Motor neuron (in vitro differentiated cells): ENCODE data around the gene AOPEP. TPM values are rescaled to one million over a fixed set of nuclear protein-coding genes. Genes with fewer than 3 reads are reported as not detected.

ENCODE experiments used
- ATAC-seq, 8 experiments: fragments of 200-7000 bp; cut with Tn5 transposase; replicated peaks in 6 of 8; 2 replicates each; pipeline ENCODE4 v1.8.0; 2021; ENCODE audit warnings: mild to moderate bottlenecking in 8 of 8, moderate library complexity in 8 of 8
- H3K27ac ChIP-seq, 2 donors: fragments of 250-450 bp; sonication (Bioruptor Pico); 2 replicates each; pipeline ENCODE4 v1.9.0; 2021; ENCODE audit warnings: antibody characterized with exemption in 2 of 2, mild to moderate bottlenecking in 2 of 2, moderate library complexity in 1 of 2
- H3K4me1 ChIP-seq, 2 donors: fragments of 250-450 bp; sonication (Bioruptor Pico); replicated peaks in 1 of 2; 2 replicates each; pipeline ENCODE4 v1.6.1; 2021; ENCODE audit warnings: antibody characterized with exemption in 2 of 2, mild to moderate bottlenecking in 2 of 2, moderate library complexity in 1 of 2
- H3K4me3 ChIP-seq, 5 donors: fragments of 250-450 bp; sonication (Bioruptor Pico); 2 replicates each; pipeline ENCODE4 v1.9.0; 2021; ENCODE audit warnings: antibody characterized with exemption in 5 of 5, mild to moderate bottlenecking in 5 of 5, moderate library complexity in 4 of 5
- WGBS, 10 experiments: fragments of 450-650 bp; shearing (Covaris generic); methylation state at CpG; one replicate each; pipeline ENCODE4 v1.0.0; 2022; 5-methylcytosine and 5-hydroxymethylcytosine counted together
- in situ Hi-C, 9 experiments: fragments of 400-800 bp; cut with MboI; loops; one replicate each; pipeline ENCODE4 v1.15.0; 2021; ENCODE audit warnings: low sequenced_read_pairs in 9 of 9, low pct_unique_long_range_greater_than_20kb in 2 of 9; ENCODE audit not compliant: unreplicated experiment in 9 of 9
- total RNA-seq, 8 experiments: library from RNA; unstranded; fragments of 300-600 nt; gene quantifications; 2 replicates each; pipeline versions ENCODE4 v1.2.3 to v1.2.4, GENCODE V29; 2022

Gene AOPEP
- total RNA-seq, 8 experiments from 2014 or later: 8.0 to 152 (median 16.8) TPM

GRCh38 chr9:94746541-94747370 lies 20.3 kb downstream of the AOPEP start:
- Histone ChIP-seq H3K27ac (no peak overlapping the region), H3K4me1 (no peaks in the 10 kb centered on the region), H3K4me3 (no peak overlapping the region)
- ATAC-seq: no peak
- 66 to 100% (median 87%) methylated on average over 1 to 4 of the region's 4 CpGs for WGBS, 10 experiments
- in situ Hi-C loops: no loop called here

- Histone ChIP-seq H3K4me1 (peaks cover 1 to 23% of the 10 kb centered on the region in 2 donors), H3K27ac (no peak overlapping the region), H3K4me3 (no peak overlapping the region)
- ATAC-seq: no peak
- in situ Hi-C loops: no loop called here
- 50 to 100% (median 93%) methylated on average over 1 to 4 of the region's 4 CpGs; no CpG with 5 or more reads in 3 of the 10 experiments for WGBS, 10 experiments
These were observed 28.5 kb downstream of the AOPEP start for GRCh38 chr9:94754976-94755475.

GRCh38 chr9:94757158-94757557 lies 30.7 kb downstream of the AOPEP start:
- in situ Hi-C loops: no loop called here
- Histone ChIP-seq H3K27ac (no peak overlapping the region), H3K4me1 (peaks cover 15 to 45% of the 10 kb centered on the region in 2 donors), H3K4me3 (no peak overlapping the region)
- ATAC-seq: peak in 5 of 8 experiments; percentile 14 to 90 (median 29)
- WGBS, 10 experiments: 0 to 90% (median 62%) methylated on average over 1 to 4 of the region's 4 CpGs; no CpG with 5 or more reads in 2 of the 10 experiments

GRCh38 chr9:94758031-94758430 lies 31.5 kb downstream of the AOPEP start:
- peaks cover 15 to 49% of the 10 kb centered on the region in 2 donors for H3K4me1 ChIP-seq
- H3K27ac ChIP-seq: peak overlapping the region in 1 of 2 donors; percentile 41
- ATAC-seq: no peak
- H3K4me3 ChIP-seq: no peak overlapping the region
- in situ Hi-C loops: no loop called here
- WGBS, 10 experiments: 92 to 100% (median 100%) methylated on average over 1 of the region's 1 CpG; no CpG with 5 or more reads in 7 of the 10 experiments

GRCh38 chr9:94758880-94759279 lies 32.4 kb downstream of the AOPEP start:
- in situ Hi-C loops: no loop called here
- WGBS, 10 experiments: 40 to 100% (median 78%) methylated on average over 1 of the region's 1 CpG
- H3K4me1 ChIP-seq: peaks cover 15 to 49% of the 10 kb centered on the region in 2 donors
- H3K27ac ChIP-seq: no peak overlapping the region
- no peak overlapping the region for H3K4me3 ChIP-seq
- peak in 2 of 8 experiments; percentile 33 to 67 for ATAC-seq

- peaks cover 15 to 49% of the 10 kb centered on the region in 2 donors for H3K4me1 ChIP-seq
- ATAC-seq: peak in 1 of 8 experiments; percentile 64
- in situ Hi-C loops: no loop called here
- no peak overlapping the region for H3K4me3 ChIP-seq
- H3K27ac ChIP-seq: peak overlapping the region in 1 of 2 donors; percentile 73
- 67 to 100% (median 89%) methylated on average over 2 to 7 of the region's 7 CpGs; no CpG with 5 or more reads in 1 of the 10 experiments for WGBS, 10 experiments
These were observed 33.5 kb downstream of the AOPEP start for GRCh38 chr9:94760010-94760409.

GRCh38 chr9:94760660-94761059 lies 34.2 kb downstream of the AOPEP start:
- in situ Hi-C loops: no loop called here
- H3K27ac ChIP-seq: peak overlapping the region in 1 of 2 donors; percentile 73
- no peak overlapping the region for H3K4me3 ChIP-seq
- 86 to 100% (median 91%) methylated on average over 3 to 5 of the region's 5 CpGs; no CpG with 5 or more reads in 6 of the 10 experiments for WGBS, 10 experiments
- H3K4me1 ChIP-seq: peaks cover 15 to 49% of the 10 kb centered on the region in 2 donors
- peak in 3 of 8 experiments; percentile 12 to 44 (median 37) for ATAC-seq

GRCh38 chr9:94761481-94761880 lies 35.0 kb downstream of the AOPEP start:
- in situ Hi-C loops: no loop called here

GRCh38 chr9:94767331-94768072 lies 41.0 kb downstream of the AOPEP start:
- H3K4me3 ChIP-seq: no peak overlapping the region
- peak in 3 of 8 experiments; percentile 32 to 55 (median 47) for ATAC-seq
- in situ Hi-C loops: no loop called here
- 60 to 100% (median 80%) methylated on average over 1 to 9 of the region's 9 CpGs; no CpG with 5 or more reads in 1 of the 10 experiments for WGBS, 10 experiments
- no peak overlapping the region for H3K27ac ChIP-seq
- peaks cover 7 to 9% of the 10 kb centered on the region in 2 donors for H3K4me1 ChIP-seq

More at GRCh38 chr9:94761481-94761880, 35.0 kb downstream of the AOPEP start:
- no peak for ATAC-seq
- H3K4me3 ChIP-seq: no peak overlapping the region
- H3K4me1 ChIP-seq: peaks cover 15 to 49% of the 10 kb centered on the region in 2 donors
- whole genome bisulfite sequencing, 10 experiments: 74 to 100% (median 94%) methylated on average over 2 to 4 of the region's 4 CpGs
- H3K27ac ChIP-seq: no peak overlapping the region

- H3K4me3 ChIP-seq: no peak overlapping the region
- ATAC-seq: no peak
- peaks cover 11 to 16% of the 10 kb centered on the region in 2 donors for H3K4me1 ChIP-seq
- H3K27ac ChIP-seq: no peak overlapping the region
- in situ Hi-C loops: no loop called here
- 70 to 100% (median 88%) methylated on average over 1 to 3 of the region's 3 CpGs; no CpG with 5 or more reads in 7 of the 10 experiments for whole genome bisulfite sequencing, 10 experiments
These were observed 42.3 kb downstream of the AOPEP start for GRCh38 chr9:94768766-94769165.

GRCh38 chr9:94770334-94770733 lies 43.8 kb downstream of the AOPEP start:
- in situ Hi-C loops: loop anchor here in 1 of 9 experiments (10.0 kb wide), 1 partner anchor 354 kb away; no protein-coding TSS in a partner anchor
- Histone ChIP-seq H3K4me1 (peaks cover 11 to 16% of the 10 kb centered on the region in 2 donors), H3K27ac (no peak overlapping the region), H3K4me3 (no peak overlapping the region)
- 60 to 100% (median 85%) methylated on average over 1 to 5 of the region's 6 CpGs; no CpG with 5 or more reads in 5 of the 10 experiments for WGBS, 10 experiments
- no peak for ATAC-seq

GRCh38 chr9:94771096-94771495 lies 44.6 kb downstream of the AOPEP start:
- in situ Hi-C loops: loop anchor here in 1 of 9 experiments (10.0 kb wide), 1 partner anchor 354 kb away; no protein-coding TSS in a partner anchor
- no peak for ATAC-seq
- Histone ChIP-seq H3K4me1 (peaks cover 11 to 16% of the 10 kb centered on the region in 2 donors), H3K4me3 (no peak overlapping the region), H3K27ac (no peak overlapping the region)
- 84 to 100% (median 90%) methylated on average over 1 to 2 of the region's 3 CpGs; no CpG with 5 or more reads in 7 of the 10 experiments for WGBS, 10 experiments
